ENCODE data around the gene ADPRM.
A peak's percentile ranks its signal among the peaks of the same experiment; 100 is the strongest.
"Not testable (repeated sequence)": the region's sequence is repeated elsewhere in the genome, so short reads cannot be mapped to it uniquely, and the experiment has no call there.

ADPRM gene

GRCh38 chr17:10699856-10700255 lies 2.5 kb downstream of the ADPRM start:
- no peak for DNase-seq (ENCODE audit: low read depth in 2 of 2, low spot score in 1 of 2)

GRCh38 chr17:10702574-10702973 lies 5.2 kb downstream of the ADPRM start:
- no peak for DNase-seq (ENCODE audit: low read depth in 2 of 2, low spot score in 1 of 2)

GRCh38 chr17:10705727-10706126 lies 8.3 kb downstream of the ADPRM start:
- DNase-seq (ENCODE audit: low read depth in 2 of 2, low spot score in 1 of 2), result no peak

GRCh38 chr17:10713318-10713717 lies 15.9 kb downstream of the ADPRM start:
- no peak for DNase-seq (ENCODE audit: low read depth in 2 of 2, low spot score in 1 of 2)

- no peak for DNase-seq (ENCODE audit: low read depth in 2 of 2, low spot score in 1 of 2)
These were observed 18.8 kb downstream of the ADPRM start for GRCh38 chr17:10716218-10716617.

- DNase-seq (ENCODE audit: low read depth in 2 of 2, low spot score in 1 of 2), result no peak
These were observed 21.2 kb downstream of the ADPRM start for GRCh38 chr17:10718547-10718946.

GRCh38 chr17:10724546-10725195 lies 27.3 kb downstream of the ADPRM start:
- DNase-seq (ENCODE audit: low read depth in 2 of 2, low spot score in 1 of 2), result no peak

GRCh38 chr17:10725262-10725661 lies 27.9 kb downstream of the ADPRM start:
- no peak for DNase-seq (ENCODE audit: low read depth in 2 of 2, low spot score in 1 of 2)

GRCh38 chr17:10726196-10726595 lies 28.8 kb downstream of the ADPRM start:
- no peak for DNase-seq (ENCODE audit: low read depth in 2 of 2, low spot score in 1 of 2)

GRCh38 chr17:10727192-10727591 lies 29.8 kb downstream of the ADPRM start:
- no peak for DNase-seq (ENCODE audit: low read depth in 2 of 2, low spot score in 1 of 2)

- no peak for DNase-seq (ENCODE audit: low read depth in 2 of 2, low spot score in 1 of 2)
These were observed 31.0 kb downstream of the ADPRM start for GRCh38 chr17:10728331-10728892.

GRCh38 chr17:10729334-10730193 lies 32.2 kb downstream of the ADPRM start, which contains the start of gene TMEM220:
Gene TMEM220 (minus strand): TSS chr17:10730023. CDS start chr17:10729851, 172 bp downstream.
- DNase-seq (ENCODE audit: low read depth in 2 of 2, low spot score in 1 of 2), result peak in 1 of 2 donors; percentile 15

GRCh38 chr17:10730247-10730646 lies 32.9 kb downstream of the ADPRM start:
- not testable (repeated sequence) for DNase-seq (ENCODE audit: low read depth in 2 of 2, low spot score in 1 of 2)

- no peak for DNase-seq (ENCODE audit: low read depth in 2 of 2, low spot score in 1 of 2)
These were observed 34.0 kb downstream of the ADPRM start for GRCh38 chr17:10731408-10731879.

- not testable (repeated sequence) for DNase-seq (ENCODE audit: low read depth in 2 of 2, low spot score in 1 of 2)
These were observed 34.7 kb downstream of the ADPRM start for GRCh38 chr17:10732121-10732520.

- no peak for DNase-seq (ENCODE audit: low read depth in 2 of 2, low spot score in 1 of 2)
These were observed 36.3 kb downstream of the ADPRM start for GRCh38 chr17:10733666-10734065.

GRCh38 chr17:10735251-10735650 lies 37.9 kb downstream of the ADPRM start:
- no peak for DNase-seq (ENCODE audit: low read depth in 2 of 2, low spot score in 1 of 2)

GRCh38 chr17:10735821-10736220 lies 38.4 kb downstream of the ADPRM start:
- DNase-seq (ENCODE audit: low read depth in 2 of 2, low spot score in 1 of 2), result no peak

GRCh38 chr17:10737168-10737622 lies 39.8 kb downstream of the ADPRM start:
- no peak for DNase-seq (ENCODE audit: low read depth in 2 of 2, low spot score in 1 of 2)

- DNase-seq (ENCODE audit: low read depth in 2 of 2, low spot score in 1 of 2), result no peak
These were observed 40.3 kb downstream of the ADPRM start for GRCh38 chr17:10737736-10738135.

- no peak for DNase-seq (ENCODE audit: low read depth in 2 of 2, low spot score in 1 of 2)
These were observed 41.3 kb downstream of the ADPRM start for GRCh38 chr17:10738521-10739258.
